ENCODE results near the gene RBM47. TPM values are rescaled to one million over a fixed set of nuclear protein-coding genes. Genes with fewer than 3 reads are reported as not detected.

RBM47 gene
- total and polyA plus RNA-seq, 2 experiments from 2014 or later: 35.6 to 139 TPM

GRCh38 chr4:40375095-40375494, 254.6 kb downstream of the RBM47 start:
- H3K27ac Mint-ChIP-seq: no peak overlapping the region
- no peaks in the 10 kb centered on the region for H3K9me3 Mint-ChIP-seq
- DNase-seq (ENCODE audit: low spot score): no peak

More at GRCh38 chr4:40375095-40375494, 254.6 kb downstream of the RBM47 start:
- TF ChIP-seq, protein P1, sequence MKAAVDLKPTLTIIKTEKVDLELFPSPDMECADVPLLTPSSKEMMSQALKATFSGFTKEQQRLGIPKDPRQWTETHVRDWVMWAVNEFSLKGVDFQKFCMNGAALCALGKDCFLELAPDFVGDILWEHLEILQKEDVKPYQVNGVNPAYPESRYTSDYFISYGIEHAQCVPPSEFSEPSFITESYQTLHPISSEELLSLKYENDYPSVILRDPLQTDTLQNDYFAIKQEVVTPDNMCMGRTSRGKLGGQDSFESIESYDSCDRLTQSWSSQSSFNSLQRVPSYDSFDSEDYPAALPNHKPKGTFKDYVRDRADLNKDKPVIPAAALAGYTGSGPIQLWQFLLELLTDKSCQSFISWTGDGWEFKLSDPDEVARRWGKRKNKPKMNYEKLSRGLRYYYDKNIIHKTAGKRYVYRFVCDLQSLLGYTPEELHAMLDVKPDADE (IDR thresholded peaks at IDR 0.05): no peak
- TF ChIP-seq EZH2 (IDR thresholded peaks at IDR 0.05; ENCODE audit: low read depth, unreplicated experiment): no peak
- TF ChIP-seq ZNF114 (CRISPR knock-in tag; IDR thresholded peaks at IDR 0.05): no peak
- TF ChIP-seq EZH2phosphoT487 (IDR thresholded peaks at IDR 0.05; ENCODE audit: unreplicated experiment): no peak
- TF ChIP-seq, protein P2, sequence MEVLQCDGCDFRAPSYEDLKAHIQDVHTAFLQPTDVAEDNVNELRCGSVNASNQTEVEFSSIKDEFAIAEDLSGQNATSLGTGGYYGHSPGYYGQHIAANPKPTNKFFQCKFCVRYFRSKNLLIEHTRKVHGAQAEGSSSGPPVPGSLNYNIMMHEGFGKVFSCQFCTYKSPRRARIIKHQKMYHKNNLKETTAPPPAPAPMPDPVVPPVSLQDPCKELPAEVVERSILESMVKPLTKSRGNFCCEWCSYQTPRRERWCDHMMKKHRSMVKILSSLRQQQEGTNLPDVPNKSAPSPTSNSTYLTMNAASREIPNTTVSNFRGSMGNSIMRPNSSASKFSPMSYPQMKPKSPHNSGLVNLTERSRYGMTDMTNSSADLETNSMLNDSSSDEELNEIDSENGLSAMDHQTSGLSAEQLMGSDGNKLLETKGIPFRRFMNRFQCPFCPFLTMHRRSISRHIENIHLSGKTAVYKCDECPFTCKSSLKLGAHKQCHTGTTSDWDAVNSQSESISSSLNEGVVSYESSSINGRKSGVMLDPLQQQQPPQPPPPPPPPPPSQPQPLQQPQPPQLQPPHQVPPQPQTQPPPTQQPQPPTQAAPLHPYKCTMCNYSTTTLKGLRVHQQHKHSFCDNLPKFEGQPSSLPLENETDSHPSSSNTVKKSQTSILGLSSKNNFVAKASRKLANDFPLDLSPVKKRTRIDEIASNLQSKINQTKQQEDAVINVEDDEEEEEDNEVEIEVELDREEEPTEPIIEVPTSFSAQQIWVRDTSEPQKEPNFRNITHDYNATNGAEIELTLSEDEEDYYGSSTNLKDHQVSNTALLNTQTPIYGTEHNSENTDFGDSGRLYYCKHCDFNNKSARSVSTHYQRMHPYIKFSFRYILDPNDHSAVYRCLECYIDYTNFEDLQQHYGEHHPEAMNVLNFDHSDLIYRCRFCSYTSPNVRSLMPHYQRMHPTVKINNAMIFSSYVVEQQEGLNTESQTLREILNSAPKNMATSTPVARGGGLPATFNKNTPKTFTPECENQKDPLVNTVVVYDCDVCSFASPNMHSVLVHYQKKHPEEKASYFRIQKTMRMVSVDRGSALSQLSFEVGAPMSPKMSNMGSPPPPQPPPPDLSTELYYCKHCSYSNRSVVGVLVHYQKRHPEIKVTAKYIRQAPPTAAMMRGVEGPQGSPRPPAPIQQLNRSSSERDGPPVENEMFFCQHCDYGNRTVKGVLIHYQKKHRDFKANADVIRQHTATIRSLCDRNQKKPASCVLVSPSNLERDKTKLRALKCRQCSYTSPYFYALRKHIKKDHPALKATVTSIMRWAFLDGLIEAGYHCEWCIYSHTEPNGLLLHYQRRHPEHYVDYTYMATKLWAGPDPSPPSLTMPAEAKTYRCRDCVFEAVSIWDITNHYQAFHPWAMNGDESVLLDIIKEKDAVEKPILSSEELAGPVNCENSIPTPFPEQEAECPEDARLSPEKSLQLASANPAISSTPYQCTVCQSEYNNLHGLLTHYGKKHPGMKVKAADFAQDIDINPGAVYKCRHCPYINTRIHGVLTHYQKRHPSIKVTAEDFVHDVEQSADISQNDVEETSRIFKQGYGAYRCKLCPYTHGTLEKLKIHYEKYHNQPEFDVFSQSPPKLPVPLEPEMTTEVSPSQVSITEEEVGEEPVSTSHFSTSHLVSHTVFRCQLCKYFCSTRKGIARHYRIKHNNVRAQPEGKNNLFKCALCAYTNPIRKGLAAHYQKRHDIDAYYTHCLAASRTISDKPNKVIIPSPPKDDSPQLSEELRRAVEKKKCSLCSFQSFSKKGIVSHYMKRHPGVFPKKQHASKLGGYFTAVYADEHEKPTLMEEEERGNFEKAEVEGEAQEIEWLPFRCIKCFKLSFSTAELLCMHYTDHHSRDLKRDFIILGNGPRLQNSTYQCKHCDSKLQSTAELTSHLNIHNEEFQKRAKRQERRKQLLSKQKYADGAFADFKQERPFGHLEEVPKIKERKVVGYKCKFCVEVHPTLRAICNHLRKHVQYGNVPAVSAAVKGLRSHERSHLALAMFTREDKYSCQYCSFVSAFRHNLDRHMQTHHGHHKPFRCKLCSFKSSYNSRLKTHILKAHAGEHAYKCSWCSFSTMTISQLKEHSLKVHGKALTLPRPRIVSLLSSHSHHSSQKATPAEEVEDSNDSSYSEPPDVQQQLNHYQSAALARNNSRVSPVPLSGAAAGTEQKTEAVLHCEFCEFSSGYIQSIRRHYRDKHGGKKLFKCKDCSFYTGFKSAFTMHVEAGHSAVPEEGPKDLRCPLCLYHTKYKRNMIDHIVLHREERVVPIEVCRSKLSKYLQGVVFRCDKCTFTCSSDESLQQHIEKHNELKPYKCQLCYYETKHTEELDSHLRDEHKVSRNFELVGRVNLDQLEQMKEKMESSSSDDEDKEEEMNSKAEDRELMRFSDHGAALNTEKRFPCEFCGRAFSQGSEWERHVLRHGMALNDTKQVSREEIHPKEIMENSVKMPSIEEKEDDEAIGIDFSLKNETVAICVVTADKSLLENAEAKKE (CRISPR knock-in tag; IDR thresholded peaks at IDR 0.05): no peak
- TF ChIP-seq REST (IDR thresholded peaks at IDR 0.05; ENCODE audit: unreplicated experiment): no peak
- no peak for TF ChIP-seq NANOG (IDR thresholded peaks at IDR 0.05; ENCODE audit: borderline replicate concordance)
- no peak for TF ChIP-seq STAT1 (IDR thresholded peaks at IDR 0.05; ENCODE audit: unreplicated experiment)
- TF ChIP-seq POLR2AphosphoS5 (IDR thresholded peaks at IDR 0.05; ENCODE audit: low read depth): no peak
- TF ChIP-seq JUNB (IDR thresholded peaks at IDR 0.05; ENCODE audit: unreplicated experiment): no peak
- TF ChIP-seq CREB1 (CRISPR knock-in tag; IDR thresholded peaks at IDR 0.05; ENCODE audit: low read depth): no peak
- TF ChIP-seq, protein P3, sequence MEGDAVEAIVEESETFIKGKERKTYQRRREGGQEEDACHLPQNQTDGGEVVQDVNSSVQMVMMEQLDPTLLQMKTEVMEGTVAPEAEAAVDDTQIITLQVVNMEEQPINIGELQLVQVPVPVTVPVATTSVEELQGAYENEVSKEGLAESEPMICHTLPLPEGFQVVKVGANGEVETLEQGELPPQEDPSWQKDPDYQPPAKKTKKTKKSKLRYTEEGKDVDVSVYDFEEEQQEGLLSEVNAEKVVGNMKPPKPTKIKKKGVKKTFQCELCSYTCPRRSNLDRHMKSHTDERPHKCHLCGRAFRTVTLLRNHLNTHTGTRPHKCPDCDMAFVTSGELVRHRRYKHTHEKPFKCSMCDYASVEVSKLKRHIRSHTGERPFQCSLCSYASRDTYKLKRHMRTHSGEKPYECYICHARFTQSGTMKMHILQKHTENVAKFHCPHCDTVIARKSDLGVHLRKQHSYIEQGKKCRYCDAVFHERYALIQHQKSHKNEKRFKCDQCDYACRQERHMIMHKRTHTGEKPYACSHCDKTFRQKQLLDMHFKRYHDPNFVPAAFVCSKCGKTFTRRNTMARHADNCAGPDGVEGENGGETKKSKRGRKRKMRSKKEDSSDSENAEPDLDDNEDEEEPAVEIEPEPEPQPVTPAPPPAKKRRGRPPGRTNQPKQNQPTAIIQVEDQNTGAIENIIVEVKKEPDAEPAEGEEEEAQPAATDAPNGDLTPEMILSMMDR (conservative IDR thresholded peaks at IDR 0.05; ENCODE audit: low read depth in 2 of 2): no peak
- no peak for TF ChIP-seq ZNF331 (CRISPR knock-in tag; IDR thresholded peaks at IDR 0.05; ENCODE audit: low read depth)
- Histone ChIP-seq H3K27me3 (ENCODE audit: insufficient read depth) (no peaks in the 10 kb centered on the region), H3K4me3 (no peak overlapping the region), H3K79me2 (replicated peaks; ENCODE audit: insufficient read depth) (no peaks in the 10 kb centered on the region), H3F3A (replicated peaks; ENCODE audit: low read depth) (no peaks in the 10 kb centered on the region), H4K20me1 (replicated peaks; ENCODE audit: insufficient read depth) (no peaks in the 10 kb centered on the region), H3K36me3 (ENCODE audit: insufficient read depth) (no peaks in the 10 kb centered on the region), H3K4me2 (no peak overlapping the region), H3K9me2 (ENCODE audit: insufficient read depth) (no peaks in the 10 kb centered on the region), H3K27ac (ENCODE audit: low read depth) (no peak overlapping the region), H3K4me1 (ENCODE audit: insufficient read depth) (no peaks in the 10 kb centered on the region), H2AFZ (peak overlapping the region; percentile 80; the same call in 1 of the 2 replicates)
- no peaks in the 10 kb centered on the region for H3K36me3 Mint-ChIP-seq (ENCODE audit: low read depth)
- ATAC-seq: no peak
- H3K4me1 Mint-ChIP-seq: peaks cover 8% of the 10 kb centered on the region; the same call in 2 of the 3 replicates
- peaks cover 1% of the 10 kb centered on the region for H3K27me3 Mint-ChIP-seq (ENCODE audit: insufficient read depth, low read depth, poor library complexity)
- no peak overlapping the region for H3K4me3 Mint-ChIP-seq

Measured in GM23338 (cell line).